HCT116 (cell line): Measurements from ENCODE around the gene NOD1. TPM values are rescaled to one million over a fixed set of nuclear protein-coding genes. Genes with fewer than 3 reads are reported as not detected.

ENCODE experiments used
- ATAC-seq: fragments of 200-7000 bp; cut with Tn5 transposase; 2 replicates; pipeline ENCODE4 v1.9.1; 2020; ENCODE audit warnings: mild to moderate bottlenecking, moderate library complexity
- BruUV-seq: library from RNA; stranded (reverse); fragments of 400-500 nt; replicated peaks from 2 replicates; lab custom pipeline; 2021; lab: Mats Ljungman, UMichigan
- CTCF ChIA-PET: fragments of 300-600 bp; sonication (Branson Sonifier 250); formaldehyde crosslinking; loops from one replicate; lab custom pipeline; 2021; ENCODE audit warnings: antibody characterized with exemption; lab: Charles Lee
- POLR2A ChIA-PET: fragments of 300-600, 350-600 bp; sonication (Branson Sonifier 250); formaldehyde crosslinking; loops from one replicate; lab custom pipeline; 2021; ENCODE audit warnings: antibody characterized with exemption; lab: Charles Lee
- RAD21 ChIA-PET, 2 experiments: fragments of 300-600 bp; sonication (Branson Sonifier 250); formaldehyde crosslinking; loops; one replicate each; lab custom pipeline; 2023; ENCODE audit warnings: low total read pairs in 2 of 2; ENCODE audit not compliant: uncharacterized antibody in 2 of 2, unreplicated experiment in 2 of 2, low non-redundant PET in 1 of 2; lab: Charles Lee
- DNase-seq: peaks from one replicate; pipeline ENCODE4 v3.0.0-alpha.2; 2010; ENCODE audit warnings: low read depth, low spot score
- H2AFZ ChIP-seq: fragments of 200-600 bp; shearing (Covaris generic), sonication (generic); 2 replicates; pipeline ENCODE4 v1.6.1; 2017; ENCODE audit warnings: low read depth, mixed run types, mixed read lengths, antibody characterized with exemption, low read length; ENCODE audit not compliant: poor library complexity, severe bottlenecking
- H3K27ac ChIP-seq: 2 replicates; pipeline ENCODE4 v1.5.1; 2012; ENCODE audit warnings: low read depth, low read length
- H3K27me3 ChIP-seq: fragments of 200-600 bp; sonication (generic); 2 replicates; pipeline ENCODE4 v1.6.1; 2016; ENCODE audit warnings: mixed run types, low read length, mixed read lengths; ENCODE audit not compliant: insufficient read depth
- H3K36me3 ChIP-seq, 2 experiments: fragments of 200-500 bp in 1 of 2; fragments of 200-600 bp in 1 of 2; sonication (Bioruptor generic) in 1 of 2; sonication (generic) in 1 of 2; 2 replicates each; pipeline versions ENCODE4 v1.5.1 to v1.6.1; 2014 to 2016; ENCODE audit warnings: low read length in 2 of 2, inconsistent platforms in 1 of 2, mixed read lengths in 1 of 2, mixed run types in 1 of 2; ENCODE audit not compliant: insufficient read depth in 2 of 2, control insufficient read depth in 1 of 2
- H3K4me1 ChIP-seq, 2 experiments: fragments of 200-600 bp in 1 of 2; sonication (generic) in 1 of 2; 2 replicates each; pipeline versions ENCODE4 v1.5.1 to v1.6.1; 2012 to 2017; ENCODE audit warnings: low read length in 2 of 2, inconsistent platforms in 1 of 2, mild to moderate bottlenecking in 1 of 2, mixed read lengths in 1 of 2, mixed run types in 1 of 2, moderate library complexity in 1 of 2; ENCODE audit not compliant: insufficient read depth in 2 of 2, control insufficient read depth in 1 of 2
- H3K4me2 ChIP-seq: fragments of 200-600 bp; sonication (generic); 2 replicates; pipeline ENCODE4 v1.6.1; 2017; ENCODE audit warnings: mixed run types, low read length, mixed read lengths
- H3K4me3 ChIP-seq, 2 experiments: fragments of 200-600 bp in 1 of 2; sonication (generic) in 1 of 2; replicated peaks in 1 of 2; 2 replicates each; pipeline ENCODE4 v1.5.1; 2011 to 2016; ENCODE audit warnings: low read length in 2 of 2, control low read depth in 1 of 2, low read depth in 1 of 2, mild to moderate bottlenecking in 1 of 2, mixed read lengths in 1 of 2, mixed run types in 1 of 2
- H3K79me2 ChIP-seq: fragments of 200-600 bp; sonication (generic); 2 replicates; pipeline ENCODE4 v1.6.1; 2017; ENCODE audit warnings: mild to moderate bottlenecking, mixed run types, low read length, moderate library complexity, mixed read lengths; ENCODE audit not compliant: insufficient read depth
- H3K9ac ChIP-seq: fragments of 200-600 bp; sonication (generic); 2 replicates; pipeline ENCODE4 v1.6.1; 2016; ENCODE audit warnings: low read length, mixed read lengths
- H3K9me2 ChIP-seq: fragments of 200-600 bp; sonication (generic), shearing (Covaris generic); 2 replicates; pipeline ENCODE4 v1.6.1; 2017; ENCODE audit warnings: mixed run types, mild to moderate bottlenecking, moderate library complexity; ENCODE audit not compliant: insufficient read depth
- H3K9me3 ChIP-seq, 2 experiments: fragments of 200-500 bp in 1 of 2; fragments of 200-600 bp in 1 of 2; sonication (Bioruptor generic) in 1 of 2; sonication (generic) in 1 of 2; 2 replicates each; pipeline ENCODE4 v1.6.1; 2014 to 2017; ENCODE audit warnings: low read length in 2 of 2, mixed read lengths in 2 of 2, inconsistent platforms in 1 of 2, low read depth in 1 of 2, mild to moderate bottlenecking in 1 of 2, mixed run types in 1 of 2, moderate library complexity in 1 of 2; ENCODE audit not compliant: control insufficient read depth in 1 of 2, insufficient read depth in 1 of 2
- H4K20me1 ChIP-seq: fragments of 200-600 bp; sonication (generic), shearing (Covaris generic); 2 replicates; pipeline ENCODE4 v1.6.1; 2017; ENCODE audit warnings: mixed run types, mild to moderate bottlenecking, moderate library complexity; ENCODE audit not compliant: insufficient read depth
- CBX3 ChIP-seq: IDR thresholded peaks from 2 replicates; pipeline ENCODE4 v1.6.1; 2012; ENCODE audit warnings: low read depth
- EZH2phosphoT487 ChIP-seq: fragments of 200-600 bp; IDR thresholded peaks from 2 replicates; pipeline ENCODE4 v1.6.1; 2018; ENCODE audit warnings: antibody characterized with exemption, borderline replicate concordance
- FOSL1 ChIP-seq: IDR thresholded peaks from 2 replicates; pipeline ENCODE4 v1.6.1; 2012; ENCODE audit warnings: low read depth
- POLR2A ChIP-seq: IDR thresholded peaks from 2 replicates; pipeline ENCODE4 v1.7.0; 2011; ENCODE audit warnings: borderline replicate concordance; ENCODE audit not compliant: insufficient read depth, insufficient read length; ENCODE audit errors: extremely low read depth
- POLR2AphosphoS5 ChIP-seq: IDR thresholded peaks from 2 replicates; pipeline ENCODE4 v1.6.1; 2011; ENCODE audit warnings: mild to moderate bottlenecking, low read depth, low read length, moderate library complexity
- RAD21 ChIP-seq: IDR thresholded peaks from 2 replicates; pipeline ENCODE4 v1.6.1; 2012; ENCODE audit warnings: low read depth, mild to moderate bottlenecking
- SP1 ChIP-seq: IDR thresholded peaks from 2 replicates; pipeline ENCODE4 v1.6.1; 2012; ENCODE audit warnings: low read depth
- SRF ChIP-seq: IDR thresholded peaks from 2 replicates; pipeline ENCODE4 v1.6.1; 2012; ENCODE audit warnings: low read depth
- ZNF274 ChIP-seq: fragments of 200-500 bp; sonication (Bioruptor generic); IDR thresholded peaks from 2 replicates; pipeline ENCODE4 v1.6.1; 2014; ENCODE audit warnings: mild to moderate bottlenecking, low read depth, low read length, inconsistent platforms
- intact Hi-C: fragments of 100-400 bp; cut with micrococcal nuclease; formaldehyde crosslinking; loops from 2 replicates; pipeline ENCODE4 v1.10.0; 2022
- total RNA-seq: library from RNA; stranded (reverse); gene quantifications from one replicate; pipeline ENCODE4 v1.2.1, GENCODE V29; 2021; ENCODE audit not compliant: unreplicated experiment
- TF ChIP-seq, protein P1 (sequence below): IDR thresholded peaks from 2 replicates; pipeline ENCODE4 v1.6.1; 2012
- TF ChIP-seq, protein P2 (sequence below), 3 experiments: fragments of 200-600 bp in 1 of 3; sonication (generic) in 1 of 3; IDR thresholded peaks in 2 of 3; conservative IDR thresholded peaks in 1 of 3; 2 replicates each; pipeline ENCODE4 v1.5.1; 2012 to 2017; ENCODE audit warnings: low read depth in 2 of 3, low read length in 2 of 3, antibody characterized with exemption in 1 of 3, borderline replicate concordance in 1 of 3, control low read depth in 1 of 3, mild to moderate bottlenecking in 1 of 3, mixed read lengths in 1 of 3, mixed run types in 1 of 3, moderate library complexity in 1 of 3; ENCODE audit not compliant: insufficient read depth in 1 of 3
- TF ChIP-seq, protein P3 (sequence below): IDR thresholded peaks from 2 replicates; pipeline ENCODE4 v1.6.1; 2012; ENCODE audit warnings: low read depth
- TF ChIP-seq, protein P4 (sequence below): IDR thresholded peaks from 2 replicates; pipeline ENCODE4 v1.6.1; 2011; ENCODE audit warnings: mild to moderate bottlenecking, low read length, moderate library complexity; ENCODE audit not compliant: insufficient replicate concordance; ENCODE audit errors: extremely low read depth

The NOD1 gene
- total RNA-seq, 1 experiment from 2014 or later: 5.9 TPM

DNA sequence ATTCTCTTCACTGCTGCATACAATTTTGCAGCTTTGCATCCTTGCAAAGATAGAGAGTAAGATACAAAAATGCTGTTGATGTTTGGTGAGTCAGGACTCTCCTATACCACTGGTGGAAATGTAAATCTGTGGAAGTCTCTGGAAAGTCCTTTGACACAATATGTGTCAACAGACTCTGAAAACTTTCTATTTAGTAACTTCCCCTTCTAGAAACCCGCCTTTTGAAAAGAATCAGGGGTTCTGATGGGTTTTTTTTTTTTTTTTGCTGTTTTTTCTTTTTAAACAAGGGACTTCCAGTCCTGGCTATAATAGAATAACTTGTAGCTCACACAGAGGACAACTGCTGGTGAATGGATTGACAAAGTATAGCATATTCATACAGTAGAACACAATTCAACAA is 16.4 kb downstream of the NOD1 start:
- TF ChIP-seq SP1 (no peak), POLR2AphosphoS5 (no peak), EZH2phosphoT487 (no peak), SRF (no peak)
- TF ChIP-seq, protein P1, sequence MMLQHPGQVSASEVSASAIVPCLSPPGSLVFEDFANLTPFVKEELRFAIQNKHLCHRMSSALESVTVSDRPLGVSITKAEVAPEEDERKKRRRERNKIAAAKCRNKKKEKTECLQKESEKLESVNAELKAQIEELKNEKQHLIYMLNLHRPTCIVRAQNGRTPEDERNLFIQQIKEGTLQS: no peak
- TF ChIP-seq, all 23 proteins: peak for 0
- ATAC-seq: no peak
- CTCF ChIA-PET: no interaction called here
- no peak overlapping the region for H2AFZ ChIP-seq
- H3K9ac ChIP-seq: no peak overlapping the region
- H3K9me3 ChIP-seq: no peaks in the 10 kb centered on the region
- H3K36me3 ChIP-seq: no peaks in the 10 kb centered on the region
- RAD21 ChIA-PET: no interaction called here
- intact Hi-C loops: no loop called here
- BruUV-seq: no TSS peak
- peaks cover 2% of the 10 kb centered on the region; the same call in 1 of the 2 replicates for H3K79me2 ChIP-seq
- H3K27ac ChIP-seq: no peak overlapping the region
- H3K4me3 ChIP-seq: no peak overlapping the region
- no peaks in the 10 kb centered on the region for H3K4me1 ChIP-seq
- no peak overlapping the region for H3K4me2 ChIP-seq
- H3K9me2 ChIP-seq: no peaks in the 10 kb centered on the region
- POLR2A ChIA-PET: no interaction called here
- DNase-seq: no peak
- no peaks in the 10 kb centered on the region for H4K20me1 ChIP-seq
- H3K27me3 ChIP-seq: no peaks in the 10 kb centered on the region

DNA sequence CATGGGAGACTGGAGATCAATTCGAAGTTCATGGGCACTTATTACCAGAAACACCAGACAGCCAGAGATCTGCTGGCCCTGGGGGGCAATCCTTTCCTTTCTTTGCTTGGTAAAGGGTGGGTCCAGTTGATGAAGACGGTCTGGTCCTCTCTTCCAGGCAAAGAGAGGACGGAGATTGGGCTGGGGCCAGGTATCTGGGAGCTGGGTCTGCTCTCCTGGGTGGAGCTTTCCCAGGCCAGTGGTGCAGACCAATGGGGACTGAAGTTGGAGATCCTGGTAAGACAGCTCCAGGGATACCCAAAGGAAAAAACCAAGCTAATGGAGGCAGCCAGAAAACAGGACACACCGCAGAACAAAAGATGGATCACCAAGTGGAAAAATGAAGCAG is 18.3 kb downstream of the NOD1 start:
- Histone ChIP-seq H3K9me2 (no peaks in the 10 kb centered on the region), H3K36me3 (0 out of 4 replicates have a peak, but pooled peaks cover 0 to 5% of the 10 kb centered on the region in 2 experiments), H3K4me1 (no peaks in the 10 kb centered on the region), H3K79me2 (no peaks in the 10 kb centered on the region; the same call in 1 of the 2 replicates), H3K9me3 (no peaks in the 10 kb centered on the region), H2AFZ (no peak overlapping the region), H3K9ac (no peak overlapping the region), H3K27ac (no peak overlapping the region), H3K4me2 (no peak overlapping the region), H3K4me3 (no peak overlapping the region), H3K27me3 (no peaks in the 10 kb centered on the region), H4K20me1 (no peaks in the 10 kb centered on the region)
- ChIA-PET POLR2A (no interaction called here), RAD21 (no interaction called here), CTCF (no interaction called here)
- ATAC-seq: no peak
- intact Hi-C loops: no loop called here
- BruUV-seq: no TSS peak
- no peak for DNase-seq
- TF ChIP-seq CBX3 (no peak), FOSL1 (no peak), RAD21 (no peak), ZNF274 (no peak), POLR2A (no peak)
- TF ChIP-seq, protein P2, sequence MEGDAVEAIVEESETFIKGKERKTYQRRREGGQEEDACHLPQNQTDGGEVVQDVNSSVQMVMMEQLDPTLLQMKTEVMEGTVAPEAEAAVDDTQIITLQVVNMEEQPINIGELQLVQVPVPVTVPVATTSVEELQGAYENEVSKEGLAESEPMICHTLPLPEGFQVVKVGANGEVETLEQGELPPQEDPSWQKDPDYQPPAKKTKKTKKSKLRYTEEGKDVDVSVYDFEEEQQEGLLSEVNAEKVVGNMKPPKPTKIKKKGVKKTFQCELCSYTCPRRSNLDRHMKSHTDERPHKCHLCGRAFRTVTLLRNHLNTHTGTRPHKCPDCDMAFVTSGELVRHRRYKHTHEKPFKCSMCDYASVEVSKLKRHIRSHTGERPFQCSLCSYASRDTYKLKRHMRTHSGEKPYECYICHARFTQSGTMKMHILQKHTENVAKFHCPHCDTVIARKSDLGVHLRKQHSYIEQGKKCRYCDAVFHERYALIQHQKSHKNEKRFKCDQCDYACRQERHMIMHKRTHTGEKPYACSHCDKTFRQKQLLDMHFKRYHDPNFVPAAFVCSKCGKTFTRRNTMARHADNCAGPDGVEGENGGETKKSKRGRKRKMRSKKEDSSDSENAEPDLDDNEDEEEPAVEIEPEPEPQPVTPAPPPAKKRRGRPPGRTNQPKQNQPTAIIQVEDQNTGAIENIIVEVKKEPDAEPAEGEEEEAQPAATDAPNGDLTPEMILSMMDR (IDR thresholded peaks at IDR 0.05 in 2 of 3, conservative IDR thresholded peaks at IDR 0.05 in 1 of 3; ENCODE audit: borderline replicate concordance in 1 of 3, insufficient read depth in 1 of 3, low read depth in 2 of 3, low read length in 2 of 3): no peak
- TF ChIP-seq, protein P3, sequence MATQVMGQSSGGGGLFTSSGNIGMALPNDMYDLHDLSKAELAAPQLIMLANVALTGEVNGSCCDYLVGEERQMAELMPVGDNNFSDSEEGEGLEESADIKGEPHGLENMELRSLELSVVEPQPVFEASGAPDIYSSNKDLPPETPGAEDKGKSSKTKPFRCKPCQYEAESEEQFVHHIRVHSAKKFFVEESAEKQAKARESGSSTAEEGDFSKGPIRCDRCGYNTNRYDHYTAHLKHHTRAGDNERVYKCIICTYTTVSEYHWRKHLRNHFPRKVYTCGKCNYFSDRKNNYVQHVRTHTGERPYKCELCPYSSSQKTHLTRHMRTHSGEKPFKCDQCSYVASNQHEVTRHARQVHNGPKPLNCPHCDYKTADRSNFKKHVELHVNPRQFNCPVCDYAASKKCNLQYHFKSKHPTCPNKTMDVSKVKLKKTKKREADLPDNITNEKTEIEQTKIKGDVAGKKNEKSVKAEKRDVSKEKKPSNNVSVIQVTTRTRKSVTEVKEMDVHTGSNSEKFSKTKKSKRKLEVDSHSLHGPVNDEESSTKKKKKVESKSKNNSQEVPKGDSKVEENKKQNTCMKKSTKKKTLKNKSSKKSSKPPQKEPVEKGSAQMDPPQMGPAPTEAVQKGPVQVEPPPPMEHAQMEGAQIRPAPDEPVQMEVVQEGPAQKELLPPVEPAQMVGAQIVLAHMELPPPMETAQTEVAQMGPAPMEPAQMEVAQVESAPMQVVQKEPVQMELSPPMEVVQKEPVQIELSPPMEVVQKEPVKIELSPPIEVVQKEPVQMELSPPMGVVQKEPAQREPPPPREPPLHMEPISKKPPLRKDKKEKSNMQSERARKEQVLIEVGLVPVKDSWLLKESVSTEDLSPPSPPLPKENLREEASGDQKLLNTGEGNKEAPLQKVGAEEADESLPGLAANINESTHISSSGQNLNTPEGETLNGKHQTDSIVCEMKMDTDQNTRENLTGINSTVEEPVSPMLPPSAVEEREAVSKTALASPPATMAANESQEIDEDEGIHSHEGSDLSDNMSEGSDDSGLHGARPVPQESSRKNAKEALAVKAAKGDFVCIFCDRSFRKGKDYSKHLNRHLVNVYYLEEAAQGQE: no peak
- TF ChIP-seq, protein P4, sequence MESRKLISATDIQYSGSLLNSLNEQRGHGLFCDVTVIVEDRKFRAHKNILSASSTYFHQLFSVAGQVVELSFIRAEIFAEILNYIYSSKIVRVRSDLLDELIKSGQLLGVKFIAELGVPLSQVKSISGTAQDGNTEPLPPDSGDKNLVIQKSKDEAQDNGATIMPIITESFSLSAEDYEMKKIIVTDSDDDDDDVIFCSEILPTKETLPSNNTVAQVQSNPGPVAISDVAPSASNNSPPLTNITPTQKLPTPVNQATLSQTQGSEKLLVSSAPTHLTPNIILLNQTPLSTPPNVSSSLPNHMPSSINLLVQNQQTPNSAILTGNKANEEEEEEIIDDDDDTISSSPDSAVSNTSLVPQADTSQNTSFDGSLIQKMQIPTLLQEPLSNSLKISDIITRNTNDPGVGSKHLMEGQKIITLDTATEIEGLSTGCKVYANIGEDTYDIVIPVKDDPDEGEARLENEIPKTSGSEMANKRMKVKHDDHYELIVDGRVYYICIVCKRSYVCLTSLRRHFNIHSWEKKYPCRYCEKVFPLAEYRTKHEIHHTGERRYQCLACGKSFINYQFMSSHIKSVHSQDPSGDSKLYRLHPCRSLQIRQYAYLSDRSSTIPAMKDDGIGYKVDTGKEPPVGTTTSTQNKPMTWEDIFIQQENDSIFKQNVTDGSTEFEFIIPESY: no peak
- TF ChIP-seq, protein P1: no peak
